ENCODE measurements around the gene PTPRS.

- TF ChIP-seq ASH2L (IDR thresholded peaks at IDR 0.05; ENCODE audit: low read length) (peak; percentile 62), EZH2 (IDR thresholded peaks at IDR 0.05; ENCODE audit: low read depth, low read length, severe bottlenecking) (no peak), CTCF (IDR thresholded peaks at IDR 0.05; ENCODE audit: control extremely low read depth in 1 of 3, insufficient read depth in 1 of 3, low read depth in 1 of 3, low read length in 3 of 3) (no peak), POLR2AphosphoS5 (IDR thresholded peaks at IDR 0.05; ENCODE audit: low read depth, low read length) (no peak), CREB1 (IDR thresholded peaks at IDR 0.05) (no peak)
Observed at GRCh38 chr19:5293612-5294378, 46.8 kb downstream of the PTPRS start.

Data from H1 (cell line).